Measurements from ENCODE around the gene NRCAM. TPM values are rescaled to one million over a fixed set of nuclear protein-coding genes. Genes with fewer than 3 reads are reported as not detected.

Gene NRCAM
- polyA plus RNA-seq, 12 donors: 14.1 to 60.4 (median 35.1) TPM; not detected in 1

Other genes starting within 250 kb of the NRCAM start
- 10 to 100 TPM in 11 of 12 donors, not detected in 1; 24.5 to 30.6 (median 26.6) TPM for gene PNPLA8, start 69.7 kb upstream of the NRCAM start, polyA plus RNA-seq (ENCODE audit: insufficient read length in 12 of 12)
- 10 to 100 TPM in 11 of 12 donors, not detected in 1; 20.3 to 36.4 (median 24.1) TPM for gene THAP5, start 113.3 kb upstream of the NRCAM start, polyA plus RNA-seq (ENCODE audit: insufficient read length in 12 of 12)
- 10 to 100 TPM in 11 of 12 donors, not detected in 1; 10.3 to 22.6 (median 18.7) TPM for gene DNAJB9, start 113.4 kb upstream of the NRCAM start, polyA plus RNA-seq (ENCODE audit: insufficient read length in 12 of 12)